Measurements from ENCODE around the gene C19orf53.
"Not testable (repeated sequence)": the region's sequence is repeated elsewhere in the genome, so short reads cannot be mapped to it uniquely, and the experiment has no call there.

The C19orf53 gene

GRCh38 chr19:13774217-13775191 is at the start of gene C19orf53:
Gene C19orf53 (plus strand): TSS chr19:13774456. CDS start chr19:13774478, 22 bp downstream.
- peak; percentile 66 to 72 for DNase-seq (ENCODE audit: low read depth in 2 of 2)

- DNase-seq (ENCODE audit: low read depth in 2 of 2): no peak
Measured at GRCh38 chr19:13726323-13726722, 47.9 kb upstream of the C19orf53 start.

DNA sequence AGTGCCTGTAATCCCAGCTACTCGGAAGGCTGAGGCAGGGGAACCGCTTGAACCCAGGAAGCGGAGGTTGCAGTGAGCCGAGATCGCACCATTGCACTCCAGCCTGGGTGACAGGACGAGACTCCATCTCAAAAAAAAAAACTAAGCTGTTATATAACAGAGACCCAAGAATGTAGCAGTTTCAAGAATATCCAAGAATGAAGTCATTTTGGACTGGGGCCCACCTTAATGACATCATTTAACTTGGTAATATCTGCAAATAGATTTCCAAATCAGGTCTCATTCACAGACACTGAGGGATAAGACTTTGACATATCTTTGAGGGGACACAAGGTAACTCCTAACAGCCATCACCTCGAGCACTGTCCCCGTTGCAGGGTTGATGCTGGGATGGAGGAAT is 46.5 kb upstream of the C19orf53 start:
- peak; percentile 44 to 49 for DNase-seq (ENCODE audit: low read depth in 2 of 2)

- DNase-seq (ENCODE audit: low read depth in 2 of 2): no peak
Measured at GRCh38 chr19:13729859-13730258, 44.4 kb upstream of the C19orf53 start.

GRCh38 chr19:13731147-13731964 is 42.9 kb upstream of the C19orf53 start:
- DNase-seq (ENCODE audit: low read depth in 2 of 2): peak; percentile 96 to 97

GRCh38 chr19:13732337-13732736 is 41.9 kb upstream of the C19orf53 start:
- DNase-seq (ENCODE audit: low read depth in 2 of 2): no peak

DNA sequence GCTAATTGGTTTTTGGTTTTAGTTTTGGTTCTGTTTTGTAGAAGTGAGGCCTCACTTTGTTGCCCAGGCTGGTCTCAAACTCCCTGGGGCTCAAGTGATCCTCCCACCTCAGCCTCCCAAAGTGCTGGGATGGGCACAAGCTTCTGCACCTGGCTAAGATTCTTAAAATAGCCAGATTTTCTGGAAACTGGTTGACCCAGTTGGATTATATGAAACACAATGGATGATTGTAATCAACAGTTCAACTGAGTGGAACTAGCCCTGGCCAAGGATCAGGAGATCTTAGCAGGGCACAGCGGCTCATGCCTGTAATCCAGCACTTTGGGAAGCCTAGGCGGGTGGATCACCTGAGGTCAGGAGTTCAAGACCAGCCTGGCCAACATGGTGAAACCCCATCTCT is 39.5 kb upstream of the C19orf53 start:
- DNase-seq (ENCODE audit: low read depth in 2 of 2): no peak

DNA sequence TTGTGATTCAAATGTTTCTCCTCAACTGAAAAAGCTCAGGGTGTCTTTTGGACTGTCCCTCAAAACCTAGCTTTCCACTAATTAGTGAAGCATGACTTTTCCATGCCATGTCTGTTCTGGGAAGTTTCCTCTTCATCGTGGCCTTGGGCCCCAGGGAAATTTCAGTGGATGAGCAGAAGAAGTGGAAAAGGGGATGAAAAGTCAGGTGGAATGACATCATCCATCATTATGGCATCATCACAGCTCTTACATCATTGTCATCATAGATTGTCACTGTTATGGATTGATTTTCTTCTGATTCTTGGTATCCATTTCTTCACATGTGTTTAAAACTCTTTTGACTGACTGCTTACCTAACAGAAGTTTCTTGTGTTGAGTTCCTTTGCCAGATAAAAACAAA is 36.2 kb upstream of the C19orf53 start:
- DNase-seq (ENCODE audit: low read depth in 2 of 2): no peak

GRCh38 chr19:13741893-13742292 is 32.4 kb upstream of the C19orf53 start:
- DNase-seq (ENCODE audit: low read depth in 2 of 2): no peak

DNA sequence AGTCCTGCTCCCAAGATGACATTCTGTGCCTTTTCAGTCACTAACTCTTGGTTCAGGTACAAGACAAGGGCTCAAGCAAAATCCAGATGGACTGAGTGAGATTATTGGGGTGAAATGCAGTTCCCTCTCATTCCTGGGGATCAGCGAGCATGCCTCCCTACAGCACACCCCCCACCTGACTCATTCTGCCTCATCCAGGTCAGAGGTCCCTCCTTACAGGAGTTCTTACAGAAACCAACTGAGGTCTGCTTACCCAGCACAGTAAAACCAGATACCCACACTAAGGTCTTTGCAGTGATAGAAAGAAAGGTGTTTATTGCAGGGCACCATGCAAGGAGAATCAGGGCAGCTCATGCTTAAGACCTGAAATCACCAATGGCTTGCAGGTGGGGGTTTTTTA is 31.5 kb upstream of the C19orf53 start:
- no peak for DNase-seq (ENCODE audit: low read depth in 2 of 2)

DNA sequence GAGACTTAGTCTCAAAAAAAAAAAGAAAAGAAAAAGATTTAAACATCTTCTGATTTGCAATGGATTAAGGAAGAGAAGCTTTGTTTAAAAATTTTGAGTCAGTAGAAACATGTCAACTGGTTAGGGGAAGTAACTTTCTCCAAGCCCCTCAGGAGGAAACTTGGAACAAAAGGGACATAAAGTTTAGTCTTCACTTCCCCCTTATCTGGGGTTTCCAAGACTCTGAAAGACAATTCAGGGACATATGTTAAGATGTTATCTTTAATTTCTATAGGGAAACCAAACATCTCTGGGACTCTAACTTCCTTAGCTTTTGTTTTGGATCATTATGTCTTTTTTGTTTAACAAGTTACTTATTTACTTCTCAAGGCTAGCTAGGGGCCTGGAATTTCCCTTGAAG is 30.1 kb upstream of the C19orf53 start:
- no peak for DNase-seq (ENCODE audit: low read depth in 2 of 2)

GRCh38 chr19:13747098-13747453 is 27.2 kb upstream of the C19orf53 start:
- DNase-seq (ENCODE audit: low read depth in 2 of 2): no peak

- DNase-seq (ENCODE audit: low read depth in 2 of 2): no peak
Measured at GRCh38 chr19:13748169-13748828, 26.0 kb upstream of the C19orf53 start.

DNA sequence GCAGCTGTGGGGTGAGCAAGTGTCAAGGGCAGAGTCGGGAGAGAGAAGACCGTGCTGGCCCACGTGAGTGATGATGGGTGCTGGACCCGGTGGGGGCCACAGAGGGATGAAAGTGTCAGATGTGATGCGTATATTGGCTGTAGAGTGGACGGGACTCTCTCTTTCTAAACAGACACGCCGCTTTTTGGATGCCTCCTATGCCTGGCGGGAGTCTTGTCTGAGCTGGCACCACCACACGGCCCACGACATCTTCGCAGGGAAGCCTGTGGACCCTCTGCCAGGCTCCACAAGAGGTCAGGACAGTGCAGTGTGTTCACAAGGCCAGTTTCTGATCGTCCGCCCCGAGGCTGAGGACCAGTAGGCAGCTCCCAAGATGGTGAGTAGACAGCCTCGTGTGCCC is 22.8 kb upstream of the C19orf53 start:
- DNase-seq (ENCODE audit: low read depth in 2 of 2): no peak

GRCh38 chr19:13753622-13754021 is 20.6 kb upstream of the C19orf53 start:
- DNase-seq (ENCODE audit: low read depth in 2 of 2): not testable (repeated sequence)

DNA sequence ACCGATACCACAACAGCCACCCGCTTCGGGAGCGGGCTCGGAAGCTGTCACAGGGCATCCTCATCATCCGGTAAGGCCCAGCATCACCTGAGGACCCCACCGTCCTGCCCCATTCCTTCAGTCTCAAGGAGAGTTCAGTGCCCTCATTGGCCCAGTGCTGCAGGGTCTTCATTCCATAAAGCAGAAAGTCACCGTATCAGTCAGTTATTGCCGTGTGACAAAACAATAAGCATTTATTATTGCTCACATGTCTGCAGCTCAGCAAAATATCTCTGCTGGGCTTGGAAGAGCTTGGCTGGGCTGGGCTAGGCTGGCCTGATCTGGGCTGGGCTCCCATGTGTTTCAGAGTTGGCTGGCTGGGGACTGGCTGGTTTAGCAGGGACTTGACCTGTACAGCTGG is 18.0 kb upstream of the C19orf53 start:
- DNase-seq (ENCODE audit: low read depth in 2 of 2): no peak

GRCh38 chr19:13757805-13758772 is 16.2 kb upstream of the C19orf53 start:
- no peak for DNase-seq (ENCODE audit: low read depth in 2 of 2)

GRCh38 chr19:13758795-13759194 is 15.5 kb upstream of the C19orf53 start:
- DNase-seq (ENCODE audit: low read depth in 2 of 2): no peak

- no peak for DNase-seq (ENCODE audit: low read depth in 2 of 2)
Measured at GRCh38 chr19:13761423-13761822, 12.8 kb upstream of the C19orf53 start.

DNA sequence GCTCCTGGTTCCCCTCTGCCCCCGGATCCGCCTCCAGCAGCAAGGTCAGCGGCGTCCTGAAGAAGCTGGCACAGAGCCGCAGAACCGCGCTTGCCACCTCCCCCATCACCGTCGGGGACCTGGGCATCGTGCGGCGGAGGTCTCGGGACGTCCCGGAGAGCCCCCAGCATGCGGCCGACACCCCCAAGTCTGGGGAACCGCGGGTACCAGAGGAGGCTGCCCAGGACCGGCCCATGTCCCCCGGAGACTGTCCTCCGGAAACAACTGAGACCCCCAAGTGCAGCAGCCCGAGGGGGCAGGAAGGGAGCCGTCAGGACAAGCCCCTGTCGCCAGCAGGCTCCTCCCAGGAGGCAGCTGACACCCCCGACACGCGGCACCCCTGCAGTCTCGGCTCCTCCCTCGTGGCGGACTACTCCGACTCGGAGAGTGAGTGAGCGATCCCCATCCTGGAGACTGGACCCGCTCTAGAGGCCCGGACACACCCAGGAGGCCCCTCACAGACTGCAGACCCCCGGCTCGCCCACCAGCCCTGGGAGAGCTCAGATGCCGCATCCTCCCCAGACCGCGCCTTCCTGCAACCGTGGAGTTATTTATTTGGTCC is 11.5 kb upstream of the C19orf53 start:
- no peak for DNase-seq (ENCODE audit: low read depth in 2 of 2)

- DNase-seq (ENCODE audit: low read depth in 2 of 2): no peak
Measured at GRCh38 chr19:13763265-13763664, 11.0 kb upstream of the C19orf53 start.

Measured in fibroblast of skin of left biceps (primary cell).